Spleen (tissue), 7 donors: ENCODE results near the gene TNFRSF18.

Source experiments
- CTCF ChIP-seq, 11 experiments: fragments of 200-600 bp in 7 of 11; fragments of 450-650 bp in 4 of 11; sonication (generic) in 4 of 11; IDR thresholded peaks in 8 of 11; conservative IDR thresholded peaks in 3 of 11; 1 replicate in 7 of 11; 2 replicates in 4 of 11; pipeline versions ENCODE4 v1.4.0 to v1.8.0; 2016 to 2021; ENCODE audit warnings: antibody characterized with exemption in 11 of 11, inconsistent platforms in 4 of 11, mild to moderate bottlenecking in 1 of 11
- POLR2A ChIP-seq, 3 donors: fragments of 450-650 bp; IDR thresholded peaks; one replicate each; pipeline ENCODE4 v1.5.1; 2017; ENCODE audit warnings: antibody characterized with exemption in 3 of 3, mild to moderate bottlenecking in 1 of 3
- POLR2AphosphoS5 ChIP-seq, 3 donors: sonication (generic); formaldehyde crosslinking; IDR thresholded peaks; one replicate each; pipeline ENCODE4 v1.5.1; 2017; ENCODE audit warnings: antibody characterized with exemption in 3 of 3
- donor health status: DM: no; HTN: no; CAD: no; lungs with moderate emphysema.
- donor health status: DM: no; HTN: no; CAD: no.
- donor health status: DM: no; HTN: no; CAD: no.

DNA sequence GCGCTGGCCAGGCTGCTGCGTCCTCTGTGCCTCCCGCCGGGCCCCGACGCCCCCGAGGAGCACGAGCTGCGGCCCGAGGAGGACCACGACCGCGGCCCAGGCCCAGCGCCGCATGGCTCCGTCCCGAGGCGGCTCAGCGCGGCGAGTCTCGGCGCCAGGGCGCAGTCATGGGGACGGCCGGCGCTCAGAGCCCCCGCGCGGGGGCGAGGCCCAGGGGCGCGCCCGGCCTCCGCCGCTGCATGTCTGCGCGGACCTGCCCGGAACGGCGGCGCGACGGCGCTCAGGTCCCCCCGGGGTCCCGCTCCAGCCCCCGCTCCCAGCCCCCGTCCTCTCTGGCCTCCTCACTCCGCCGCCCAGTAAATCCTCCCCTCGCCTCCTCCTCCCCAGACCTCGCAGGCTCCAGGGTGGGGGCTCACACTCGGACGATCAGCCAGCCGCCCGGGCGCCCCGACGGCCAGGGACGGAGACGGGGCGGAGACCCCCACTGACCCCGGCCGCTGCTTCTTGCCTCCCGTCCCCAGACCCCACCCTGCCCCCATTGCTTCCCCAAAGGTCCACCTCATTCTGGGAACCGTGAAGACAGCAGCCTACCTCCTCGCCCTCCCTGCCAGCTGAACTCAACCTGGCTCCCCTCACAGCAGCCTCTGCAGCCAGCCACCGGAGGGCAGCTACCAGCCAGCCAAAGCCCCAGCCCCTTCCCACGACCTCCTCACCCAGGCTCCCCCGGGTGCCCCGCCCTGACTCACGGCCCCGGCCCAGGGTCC lies 40.4 kb upstream of the TNFRSF18 start, which contains the start of gene C1QTNF12:
- TF ChIP-seq POLR2AphosphoS5 (IDR thresholded peaks at IDR 0.05) = no peak
- TF ChIP-seq CTCF (IDR thresholded peaks at IDR 0.05 in 8 of 11, conservative IDR thresholded peaks at IDR 0.05 in 3 of 11) = no peak
- TF ChIP-seq POLR2A (IDR thresholded peaks at IDR 0.05) = no peak
